ENCODE data around the gene PREP.

GRCh38 chr6:105292689-105293339 is 110.1 kb downstream of the PREP start:
- TF ChIP-seq, protein P1, sequence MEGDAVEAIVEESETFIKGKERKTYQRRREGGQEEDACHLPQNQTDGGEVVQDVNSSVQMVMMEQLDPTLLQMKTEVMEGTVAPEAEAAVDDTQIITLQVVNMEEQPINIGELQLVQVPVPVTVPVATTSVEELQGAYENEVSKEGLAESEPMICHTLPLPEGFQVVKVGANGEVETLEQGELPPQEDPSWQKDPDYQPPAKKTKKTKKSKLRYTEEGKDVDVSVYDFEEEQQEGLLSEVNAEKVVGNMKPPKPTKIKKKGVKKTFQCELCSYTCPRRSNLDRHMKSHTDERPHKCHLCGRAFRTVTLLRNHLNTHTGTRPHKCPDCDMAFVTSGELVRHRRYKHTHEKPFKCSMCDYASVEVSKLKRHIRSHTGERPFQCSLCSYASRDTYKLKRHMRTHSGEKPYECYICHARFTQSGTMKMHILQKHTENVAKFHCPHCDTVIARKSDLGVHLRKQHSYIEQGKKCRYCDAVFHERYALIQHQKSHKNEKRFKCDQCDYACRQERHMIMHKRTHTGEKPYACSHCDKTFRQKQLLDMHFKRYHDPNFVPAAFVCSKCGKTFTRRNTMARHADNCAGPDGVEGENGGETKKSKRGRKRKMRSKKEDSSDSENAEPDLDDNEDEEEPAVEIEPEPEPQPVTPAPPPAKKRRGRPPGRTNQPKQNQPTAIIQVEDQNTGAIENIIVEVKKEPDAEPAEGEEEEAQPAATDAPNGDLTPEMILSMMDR (IDR thresholded peaks at IDR 0.05 in 4 of 5, conservative IDR thresholded peaks at IDR 0.05 in 1 of 5), result no peak
- no peak for TF ChIP-seq POLR2A (IDR thresholded peaks at IDR 0.05)
